Measurements from ENCODE around the gene IL17RC.

- TF ChIP-seq CTCF (IDR thresholded peaks at IDR 0.05; ENCODE audit: low read length) (no peak), EZH2 (optimal IDR thresholded peaks at IDR 0.05; ENCODE audit: low read depth, low read length) (no peak)
Observed at GRCh38 chr3:9932535-9932842, 15.6 kb downstream of the IL17RC start.
